HG03460 (cell line): ENCODE data around the gene SBNO1.

Experiments
- ATAC-seq: cut with Tn5 transposase; IDR thresholded peaks from one replicate; pipeline ENCODE4 v1.9.1; 2021; ENCODE audit not compliant: unreplicated experiment

Gene SBNO1

DNA sequence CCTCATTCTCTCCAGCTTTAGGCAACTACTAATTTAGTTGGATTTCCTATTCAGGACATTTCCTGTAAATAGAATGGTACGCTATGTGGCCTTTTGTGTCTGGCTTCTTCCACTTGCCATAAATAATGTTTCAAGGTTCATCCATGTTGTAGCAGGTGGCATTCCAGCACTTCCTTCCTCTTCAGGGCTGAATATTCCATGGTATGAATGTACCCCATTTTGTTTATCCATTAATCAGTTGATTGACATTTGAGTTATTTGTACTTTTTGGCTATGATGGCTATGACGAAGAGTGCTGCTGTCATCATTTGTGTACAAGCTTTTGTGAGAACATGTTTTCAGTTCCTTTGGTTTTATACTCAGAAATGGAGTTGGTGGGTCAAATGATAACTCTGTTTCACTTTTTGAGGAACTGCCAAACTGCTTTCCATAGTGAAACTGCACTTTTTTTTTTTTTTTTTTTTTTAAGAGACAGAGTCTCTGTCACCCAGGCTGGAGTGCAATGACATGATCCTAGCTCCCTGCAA, 86.5 kb downstream of the SBNO1 start:
- peak; percentile 77 for ATAC-seq

- ATAC-seq, result no peak
Observed at GRCh38 chr12:123273166-123273565, 91.5 kb downstream of the SBNO1 start.

DNA sequence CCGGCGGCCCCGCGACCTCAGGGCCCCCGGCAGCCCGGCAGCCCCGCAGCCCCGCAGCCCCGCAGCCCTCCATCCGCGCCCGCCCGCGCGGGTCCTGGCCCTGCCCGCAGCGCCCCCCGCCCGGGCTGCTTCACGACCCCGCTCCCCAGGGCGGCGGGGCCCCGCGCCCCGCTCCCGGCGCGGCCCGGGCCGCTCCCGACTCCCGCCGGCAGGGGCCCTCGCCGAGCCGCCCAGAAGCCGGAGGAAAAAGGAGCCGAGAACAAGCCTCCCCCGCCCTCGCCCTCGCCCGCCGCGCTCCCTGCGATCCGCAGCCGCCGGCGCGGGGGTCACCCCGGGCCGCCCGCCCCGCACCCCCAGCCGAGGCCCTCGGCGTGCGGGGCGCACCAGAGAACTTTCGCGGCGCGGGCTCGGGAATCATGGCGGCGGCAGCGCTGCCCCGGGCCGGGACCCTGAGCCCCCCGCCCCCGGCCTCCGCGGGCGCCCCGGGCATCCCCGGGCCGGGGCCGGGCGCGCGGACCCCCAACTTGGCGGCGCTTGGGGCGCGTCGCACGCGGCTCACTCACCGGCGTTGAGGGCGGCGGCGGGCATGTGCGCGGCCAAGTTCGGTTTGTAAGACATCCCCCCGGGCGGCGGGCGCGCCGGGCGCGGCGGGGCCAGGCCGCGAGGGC, 93.5 kb downstream of the SBNO1 start:
- peak; percentile 57 for ATAC-seq

DNA sequence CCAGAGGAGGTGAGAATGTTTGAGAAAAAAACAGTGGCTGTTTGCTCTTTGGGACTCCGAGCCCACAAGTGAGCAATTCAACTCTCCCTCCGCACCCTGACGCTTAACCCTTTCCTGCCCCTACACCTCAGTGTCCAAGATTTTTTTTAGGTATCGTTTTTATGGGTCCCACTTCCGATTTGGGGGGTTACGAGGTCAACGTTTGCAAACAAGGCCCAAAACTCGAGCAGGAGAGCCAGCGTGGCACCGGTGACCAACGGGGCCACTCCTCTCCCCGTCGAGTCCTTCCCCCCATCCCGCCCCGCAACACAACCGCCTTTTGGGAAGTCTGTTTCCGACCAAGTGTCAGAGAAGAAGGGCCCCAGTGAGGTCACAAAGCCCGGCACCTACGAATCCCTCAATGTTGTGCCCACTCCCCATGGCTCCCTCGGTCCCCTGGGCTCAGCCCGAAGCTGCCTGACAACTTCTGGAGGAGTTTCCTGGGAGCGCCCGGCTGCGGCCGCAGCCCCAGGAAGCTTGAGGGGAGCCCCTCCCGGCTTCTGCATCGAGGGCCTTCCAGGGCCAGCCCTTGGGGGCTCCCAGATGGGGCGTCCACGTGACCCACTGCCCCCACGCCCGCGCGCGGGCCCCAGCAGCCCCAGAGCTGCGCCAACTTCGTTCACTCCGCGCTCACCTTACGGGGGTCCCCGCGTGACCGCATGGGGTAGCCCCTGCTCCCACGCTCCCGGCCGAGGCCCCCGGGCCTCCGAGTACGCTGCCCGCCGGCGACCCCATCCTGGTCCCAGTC, 94.2 kb downstream of the SBNO1 start:
- peak; percentile 8 for ATAC-seq

GRCh38 chr12:123269896-123270213, 94.8 kb downstream of the SBNO1 start:
- ATAC-seq, result no peak

DNA sequence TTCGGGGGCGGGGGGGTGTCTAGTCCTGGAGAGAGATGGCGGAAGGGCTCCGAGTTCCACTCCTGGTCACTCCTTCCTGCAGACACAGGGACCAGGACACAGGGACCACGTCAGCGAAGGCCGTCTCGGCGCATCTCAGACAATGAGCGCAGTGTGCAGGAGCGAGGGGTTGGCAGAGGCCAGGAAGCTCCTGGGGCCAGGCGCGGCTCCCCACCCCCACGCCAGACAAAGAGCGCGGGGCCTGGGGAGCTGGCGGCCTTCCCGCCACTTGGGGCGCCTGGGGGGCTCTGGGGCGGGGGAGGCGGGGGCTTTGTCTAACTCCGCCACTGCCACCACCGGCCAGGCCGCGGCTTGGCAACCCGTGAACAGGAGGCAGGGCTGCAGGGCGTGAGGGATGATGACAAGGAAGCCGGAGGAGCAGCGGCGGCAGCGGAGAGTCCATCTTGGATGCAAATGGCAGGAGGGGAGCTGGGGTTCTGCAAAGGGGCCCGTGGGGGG, 95.2 kb downstream of the SBNO1 start:
- ATAC-seq, result no peak

DNA sequence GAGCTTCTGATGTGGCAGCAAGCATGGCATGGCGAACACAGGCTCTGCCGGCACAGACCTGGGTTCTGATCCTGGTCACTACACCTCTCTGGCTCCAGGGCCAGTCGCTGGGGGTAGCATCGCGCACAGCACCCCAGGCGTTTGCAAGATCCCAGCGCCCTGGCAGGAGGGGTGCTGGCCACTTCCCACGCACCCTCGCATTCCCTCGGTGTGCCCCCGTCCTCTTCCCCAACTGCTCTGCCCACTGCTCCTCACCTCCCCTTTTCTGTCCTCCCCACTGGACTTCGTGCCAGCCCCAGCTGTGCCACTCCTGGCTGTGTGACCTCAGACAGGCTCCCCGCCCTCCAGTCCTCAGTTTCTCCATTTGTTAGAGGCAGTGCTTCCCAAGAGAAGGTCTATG, 95.8 kb downstream of the SBNO1 start:
- no peak for ATAC-seq

GRCh38 chr12:123267991-123268843, 96.4 kb downstream of the SBNO1 start:
- no peak for ATAC-seq

- ATAC-seq, result no peak
Observed at GRCh38 chr12:123267335-123267920, 97.2 kb downstream of the SBNO1 start.

DNA sequence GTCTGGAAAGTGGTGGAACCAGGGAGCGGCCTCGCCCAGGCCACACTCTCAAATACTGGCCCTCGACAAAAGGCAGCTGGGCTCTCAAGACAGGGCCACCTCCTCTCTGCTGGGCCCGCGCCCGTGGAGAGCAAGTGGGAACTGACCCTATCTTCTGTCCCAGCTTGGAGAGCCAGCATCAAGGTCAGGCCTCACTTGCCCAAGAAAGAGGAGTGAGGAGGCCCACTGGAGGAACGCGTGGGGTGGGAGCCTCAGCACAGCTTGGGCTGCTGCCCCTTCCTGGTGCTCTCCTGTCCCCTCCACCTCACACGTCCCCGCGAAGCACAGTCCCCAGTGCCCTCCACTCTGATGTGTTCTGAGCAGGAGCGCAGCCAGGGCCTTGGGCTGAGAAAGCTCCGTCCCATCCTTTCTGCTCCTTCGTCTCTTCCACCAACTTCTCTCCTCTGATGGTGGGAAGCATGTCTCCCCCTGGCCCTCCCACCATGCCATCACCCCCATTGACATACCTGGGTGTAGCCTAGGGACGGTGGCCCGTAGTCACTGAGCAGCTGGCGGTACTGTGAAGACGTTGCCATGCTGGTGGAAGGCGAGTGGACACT, 97.9 kb downstream of the SBNO1 start:
- ATAC-seq, result no peak

- no peak for ATAC-seq
Observed at GRCh38 chr12:123265851-123266678, 98.6 kb downstream of the SBNO1 start.

- no peak for ATAC-seq
Observed at GRCh38 chr12:123264642-123265041, 100.0 kb downstream of the SBNO1 start.

- ATAC-seq, result no peak
Observed at GRCh38 chr12:123263196-123263817, 101.3 kb downstream of the SBNO1 start.

- ATAC-seq, result no peak
Observed at GRCh38 chr12:123261196-123261595, 103.5 kb downstream of the SBNO1 start.

DNA sequence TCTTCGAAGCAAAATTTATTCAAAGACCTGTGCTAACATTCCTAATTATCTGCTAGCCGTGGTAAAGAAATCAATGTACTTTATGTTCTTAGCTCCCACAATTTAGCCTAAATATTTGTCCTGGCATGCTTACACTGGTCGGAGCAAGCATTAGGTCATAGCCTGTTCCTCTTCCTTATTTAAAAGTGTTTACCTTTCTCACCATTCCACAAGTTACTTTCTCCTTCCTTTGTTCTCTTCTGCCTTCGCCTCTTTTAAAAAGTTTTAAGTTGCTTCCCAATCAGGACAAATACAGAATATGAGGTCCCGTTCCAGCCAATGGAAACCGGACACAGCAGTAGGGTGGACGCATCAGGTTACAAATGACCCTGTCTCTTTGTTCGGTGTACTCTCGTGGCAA, 104.6 kb downstream of the SBNO1 start:
- ATAC-seq, result no peak

DNA sequence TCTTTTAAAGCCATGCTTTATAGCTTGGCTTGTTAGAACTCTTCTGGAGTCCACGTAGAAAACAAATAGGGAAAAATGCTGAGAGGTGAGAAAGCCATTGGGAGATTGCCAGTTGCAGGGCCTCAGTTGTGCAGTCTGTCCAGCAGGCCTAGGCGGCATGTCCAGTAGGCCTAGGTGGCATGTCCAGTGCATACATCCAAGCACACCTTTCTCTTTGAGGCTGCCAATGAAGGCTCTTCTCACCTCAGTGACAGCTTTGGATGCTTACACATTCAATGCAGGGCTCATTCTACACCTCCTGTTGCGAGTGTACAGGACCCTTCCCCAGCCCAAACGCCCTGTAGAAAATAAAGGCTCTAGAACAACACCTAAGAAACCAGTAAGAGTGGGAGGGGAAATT, 106.1 kb downstream of the SBNO1 start:
- ATAC-seq, result no peak

GRCh38 chr12:123254853-123255446, 109.7 kb downstream of the SBNO1 start:
- no peak for ATAC-seq

- no peak for ATAC-seq
Observed at GRCh38 chr12:123253641-123254459, 110.8 kb downstream of the SBNO1 start.
